GM12892 (cell line): ENCODE results near the gene UCP3.

ENCODE experiments used
- POLR2A ChIP-seq: IDR thresholded peaks from 2 replicates; pipeline ENCODE4 v1.6.1; 2011; ENCODE audit warnings: low read depth, low read length, control low read depth
- TAF1 ChIP-seq: IDR thresholded peaks from 2 replicates; pipeline ENCODE4 v1.6.1; 2011; ENCODE audit warnings: low read depth, mild to moderate bottlenecking, control low read depth, low read length, borderline replicate concordance

GRCh38 chr11:74050465-74050864 is 41.6 kb upstream of the UCP3 start:
- TF ChIP-seq TAF1 (no peak), POLR2A (no peak)
